Measurements from ENCODE around the gene SYK. TPM values are rescaled to one million over a fixed set of nuclear protein-coding genes. Genes with fewer than 3 reads are reported as not detected.

Gene SYK
- total RNA-seq, 2 donors from 2014 or later: 5.0 to 7.7 TPM

DNA sequence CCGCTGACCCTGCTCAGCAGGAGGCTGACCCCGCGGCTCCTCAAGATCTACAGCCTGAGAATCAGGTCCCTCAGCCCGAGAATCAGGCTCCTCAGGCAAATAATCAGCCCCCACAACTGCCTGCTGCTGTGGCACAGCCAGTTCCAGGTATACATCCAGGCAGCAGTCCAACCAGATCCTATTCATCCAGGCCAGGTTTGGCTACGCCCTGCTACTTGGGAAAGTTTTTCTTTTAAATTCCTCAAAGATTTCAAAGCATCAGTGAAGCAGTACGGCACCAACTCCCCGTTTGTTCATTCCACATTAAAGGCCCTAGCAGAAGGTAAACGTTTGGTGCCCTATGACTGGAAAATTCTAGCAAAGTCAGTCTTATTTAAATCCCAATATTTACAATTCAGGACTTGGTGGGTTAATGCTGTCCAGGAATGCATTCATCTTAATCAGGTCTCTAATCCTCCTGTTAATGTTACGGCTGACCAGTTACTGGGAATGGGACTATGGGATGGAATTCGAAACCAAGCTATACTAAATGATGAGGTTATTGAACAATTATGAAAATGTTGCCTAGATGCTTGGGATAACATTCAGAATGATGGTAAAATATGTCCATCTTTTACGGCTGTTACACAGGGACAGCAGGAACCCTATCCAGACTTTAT, 102.3 kb downstream of the SYK start:
- Mint-ChIP-seq H3K27ac (no peak overlapping the region), H3K27me3 (peaks cover 33% of the 10 kb centered on the region), H3K4me1 (peaks cover 3% of the 10 kb centered on the region), H3K4me3 (no peak overlapping the region), H3K36me3 (ENCODE audit: low read depth) (no peaks in the 10 kb centered on the region)
- DNase-seq: no peak
- no peak for ATAC-seq
- no peaks in the 10 kb centered on the region for H3K9me3 ChIP-seq (ENCODE audit: control insufficient read depth, low read length, poor library complexity, severe bottlenecking)

DNA sequence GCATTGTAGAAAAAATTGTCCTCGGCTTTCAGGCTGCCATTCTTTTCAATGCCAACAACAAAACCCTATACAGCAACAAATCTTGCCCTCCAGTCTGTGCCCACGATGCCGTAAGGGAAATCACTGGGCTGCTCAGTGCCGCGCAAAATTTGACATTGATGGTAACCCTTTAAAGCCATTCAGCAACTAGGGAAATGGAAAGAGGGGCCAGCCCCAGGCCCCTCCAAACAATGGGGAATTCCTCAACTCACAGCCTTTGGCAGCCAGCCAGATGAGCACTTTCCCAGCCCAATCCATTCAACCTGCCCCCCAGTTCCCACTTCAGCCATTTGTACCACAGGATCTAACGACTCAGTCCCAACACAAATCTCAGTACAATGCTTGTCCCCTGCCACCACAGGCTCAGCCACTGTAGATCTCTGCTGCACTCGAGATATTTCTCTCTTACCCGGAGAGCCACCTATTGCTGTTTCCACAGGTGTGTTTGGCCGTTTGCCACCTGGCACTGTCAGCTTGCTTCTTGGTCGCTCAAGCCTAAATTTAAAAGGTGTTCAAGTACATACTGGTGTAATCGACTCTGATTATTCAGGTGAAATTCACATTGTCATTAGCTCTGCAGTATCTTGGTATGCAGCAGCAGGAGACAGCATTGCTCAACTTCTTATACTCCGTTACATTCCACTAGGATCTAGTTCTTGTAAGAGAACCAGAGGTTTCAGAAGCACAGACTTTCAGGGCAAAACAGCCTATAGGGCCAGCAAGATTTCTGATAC, 103.3 kb downstream of the SYK start:
- Mint-ChIP-seq H3K4me1 (peaks cover 3% of the 10 kb centered on the region), H3K27me3 (peaks cover 33% of the 10 kb centered on the region), H3K4me3 (peak overlapping the region; percentile 41), H3K36me3 (ENCODE audit: low read depth) (no peaks in the 10 kb centered on the region), H3K27ac (no peak overlapping the region)
- H3K9me3 ChIP-seq (ENCODE audit: control insufficient read depth, low read length, poor library complexity, severe bottlenecking): no peaks in the 10 kb centered on the region
- ATAC-seq (no peak), DNase-seq (no peak)

DNA sequence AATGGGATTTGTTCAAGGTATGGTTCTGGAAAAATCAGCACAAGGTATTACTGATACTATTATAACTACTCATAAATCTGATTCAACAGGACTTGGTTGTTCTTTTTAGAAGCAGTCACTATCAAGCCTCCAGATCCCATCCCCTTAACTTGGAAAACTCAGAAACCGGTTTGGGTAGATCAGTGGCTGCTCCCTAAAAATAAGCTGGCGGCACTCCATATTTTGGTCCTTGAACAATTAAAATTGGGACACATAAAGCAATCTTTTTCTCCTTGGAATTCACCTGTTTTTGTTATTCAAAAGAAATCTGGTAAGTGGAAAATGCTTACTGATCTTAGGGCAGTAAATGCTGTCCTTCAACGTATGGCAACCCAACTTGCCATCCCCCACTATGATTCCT, 104.2 kb downstream of the SYK start:
- no peaks in the 10 kb centered on the region for H3K36me3 Mint-ChIP-seq (ENCODE audit: low read depth)
- no peak overlapping the region for H3K27ac Mint-ChIP-seq
- no peaks in the 10 kb centered on the region for H3K9me3 ChIP-seq (ENCODE audit: control insufficient read depth, low read length, poor library complexity, severe bottlenecking)
- ATAC-seq (no peak), DNase-seq (no peak)
- no peak overlapping the region for H3K4me3 Mint-ChIP-seq
- peaks cover 3% of the 10 kb centered on the region for H3K4me1 Mint-ChIP-seq
- H3K27me3 Mint-ChIP-seq: peaks cover 33% of the 10 kb centered on the region

DNA sequence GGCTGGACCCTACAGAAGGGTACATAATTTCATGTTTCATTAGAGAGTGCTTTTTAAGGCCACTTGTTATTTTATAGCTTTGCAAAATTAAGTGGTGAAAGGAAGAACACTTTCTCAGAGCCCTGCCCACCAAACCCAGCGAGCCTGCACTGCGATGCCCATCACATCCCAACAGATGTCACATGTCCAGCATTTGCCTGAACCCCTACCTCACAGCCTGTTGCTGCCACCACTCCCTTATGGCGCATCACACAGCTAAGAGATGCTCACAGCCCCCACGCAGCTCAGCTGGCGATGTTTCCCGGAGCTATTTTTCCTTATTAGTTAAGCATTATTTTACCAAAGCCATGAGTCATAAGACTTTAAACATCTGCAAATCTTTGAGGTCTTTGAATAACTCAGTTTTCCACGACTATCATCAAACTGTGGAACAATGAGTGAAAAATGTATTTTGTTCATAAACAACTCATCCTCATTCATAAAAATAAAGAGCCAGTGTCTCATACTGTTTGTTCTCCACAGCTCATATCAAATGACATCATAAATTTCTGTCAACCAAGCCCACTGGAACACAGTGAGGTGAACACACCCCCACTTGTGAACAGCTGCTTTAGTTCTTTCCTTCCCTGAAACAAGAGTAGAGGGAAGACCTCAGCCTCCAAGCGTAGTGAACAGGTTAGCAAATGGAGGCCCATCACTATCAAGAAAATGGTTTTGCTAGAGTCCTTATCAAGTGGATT, 104.9 kb downstream of the SYK start:
- no peak for DNase-seq
- Mint-ChIP-seq H3K36me3 (ENCODE audit: low read depth) (no peaks in the 10 kb centered on the region), H3K4me3 (no peak overlapping the region), H3K4me1 (peaks cover 3% of the 10 kb centered on the region), H3K27ac (no peak overlapping the region), H3K27me3 (peaks cover 33% of the 10 kb centered on the region)
- ATAC-seq: no peak
- H3K9me3 ChIP-seq (ENCODE audit: control insufficient read depth, low read length, poor library complexity, severe bottlenecking): no peaks in the 10 kb centered on the region

DNA sequence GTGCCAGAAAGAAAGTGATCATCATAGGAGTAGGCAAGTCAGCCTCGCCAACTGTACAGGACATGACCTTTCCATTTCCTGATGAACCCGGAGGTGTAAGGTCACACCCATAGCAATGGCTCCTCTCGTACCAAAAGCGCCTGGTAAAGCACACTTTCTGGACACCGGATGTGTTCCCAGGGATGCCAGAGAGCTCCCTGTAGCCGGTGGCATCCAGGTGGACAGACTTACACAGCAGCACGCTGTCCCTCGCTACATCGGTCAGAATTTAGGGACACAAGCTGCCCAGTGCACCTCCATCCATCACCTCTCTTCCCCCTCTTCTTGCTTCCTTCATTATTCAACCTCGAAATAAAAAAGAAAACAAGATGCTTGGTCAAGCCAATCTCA, 105.4 kb downstream of the SYK start:
- no peaks in the 10 kb centered on the region for H3K9me3 ChIP-seq (ENCODE audit: control insufficient read depth, low read length, poor library complexity, severe bottlenecking)
- peaks cover 33% of the 10 kb centered on the region for H3K27me3 Mint-ChIP-seq
- ATAC-seq (no peak), DNase-seq (no peak)
- no peak overlapping the region for H3K27ac Mint-ChIP-seq
- H3K36me3 Mint-ChIP-seq (ENCODE audit: low read depth): no peaks in the 10 kb centered on the region
- peaks cover 3% of the 10 kb centered on the region for H3K4me1 Mint-ChIP-seq
- H3K4me3 Mint-ChIP-seq: no peak overlapping the region

DNA sequence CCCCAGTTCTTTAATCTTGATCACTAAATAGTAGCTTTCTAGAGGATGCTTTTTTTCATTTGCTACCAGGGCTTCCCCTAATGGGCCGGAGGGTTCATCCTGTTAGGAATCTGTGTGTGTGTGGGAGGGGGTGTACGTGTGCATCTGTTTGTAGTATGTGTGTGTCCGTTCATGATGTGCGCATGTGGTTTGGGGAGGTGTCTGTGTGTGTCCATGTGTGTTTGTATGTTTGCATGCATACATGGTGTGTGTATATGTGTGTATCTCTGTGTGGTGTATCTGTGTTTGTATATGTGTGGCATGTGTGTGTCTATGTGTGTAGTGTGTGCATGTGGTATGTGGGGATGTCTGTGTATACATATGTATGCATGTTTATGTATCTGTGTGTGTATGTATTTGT, 106.2 kb downstream of the SYK start:
- ATAC-seq (no peak), DNase-seq (no peak)
- H3K9me3 ChIP-seq (ENCODE audit: control insufficient read depth, low read length, poor library complexity, severe bottlenecking): no peaks in the 10 kb centered on the region
- no peaks in the 10 kb centered on the region for H3K36me3 Mint-ChIP-seq (ENCODE audit: low read depth)
- peaks cover 33% of the 10 kb centered on the region for H3K27me3 Mint-ChIP-seq
- peaks cover 3% of the 10 kb centered on the region for H3K4me1 Mint-ChIP-seq
- no peak overlapping the region for H3K4me3 Mint-ChIP-seq
- H3K27ac Mint-ChIP-seq: peak overlapping the region; percentile 39

DNA sequence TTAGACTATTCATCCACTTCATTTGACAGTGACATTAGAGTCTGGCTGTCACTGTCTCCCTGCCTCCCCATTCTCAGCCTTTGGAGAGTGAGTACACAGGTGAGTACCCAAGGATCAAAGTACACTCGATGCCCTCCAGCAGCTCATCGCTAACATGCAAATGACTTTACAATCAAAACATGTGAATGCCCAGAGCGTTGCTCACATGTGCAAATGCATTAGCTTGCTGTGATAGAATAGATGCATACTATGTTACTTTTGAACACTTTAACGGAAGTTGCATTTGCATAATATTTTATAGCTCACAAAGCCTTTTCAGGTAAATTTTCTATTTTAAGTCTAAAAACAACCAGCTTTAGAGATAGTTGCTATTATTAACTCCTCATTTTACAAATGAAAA, 107.6 kb downstream of the SYK start:
- Mint-ChIP-seq H3K27ac (no peak overlapping the region), H3K27me3 (peaks cover 23% of the 10 kb centered on the region), H3K4me3 (no peak overlapping the region), H3K36me3 (ENCODE audit: low read depth) (no peaks in the 10 kb centered on the region), H3K4me1 (peaks cover 3% of the 10 kb centered on the region)
- ATAC-seq: no peak
- DNase-seq: no peak
- H3K9me3 ChIP-seq (ENCODE audit: control insufficient read depth, low read length, poor library complexity, severe bottlenecking): no peaks in the 10 kb centered on the region

DNA sequence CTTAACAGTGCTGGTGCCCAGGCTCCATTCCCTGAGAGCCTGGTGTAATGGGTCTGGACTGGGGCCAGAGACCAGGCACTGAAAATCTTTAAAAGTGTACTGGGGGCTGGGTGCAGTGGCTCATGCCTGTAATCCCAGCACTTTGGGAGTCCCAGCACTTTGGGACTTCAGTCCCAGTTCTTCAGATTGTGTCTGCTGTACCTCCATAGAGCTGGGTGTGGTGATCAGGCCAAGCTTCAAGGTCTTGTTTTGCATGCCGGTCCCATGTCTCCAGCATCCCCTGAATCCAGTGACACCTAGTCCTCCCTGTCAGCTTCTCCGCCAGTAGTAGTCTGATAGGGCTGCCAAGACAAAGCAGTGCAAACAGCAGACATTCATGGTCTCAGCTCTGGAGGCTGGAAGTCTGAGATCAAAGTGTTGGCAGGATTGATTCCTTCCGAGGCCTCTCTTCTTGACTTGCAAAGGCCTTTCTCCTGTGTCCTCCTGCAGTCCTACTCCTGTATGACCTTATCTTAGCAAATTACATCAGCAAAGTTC, 108.2 kb downstream of the SYK start:
- no peak overlapping the region for H3K4me3 Mint-ChIP-seq
- peaks cover 3% of the 10 kb centered on the region for H3K4me1 Mint-ChIP-seq
- no peak for ATAC-seq
- H3K9me3 ChIP-seq (ENCODE audit: control insufficient read depth, low read length, poor library complexity, severe bottlenecking): no peaks in the 10 kb centered on the region
- no peak overlapping the region for H3K27ac Mint-ChIP-seq
- no peak for DNase-seq
- H3K36me3 Mint-ChIP-seq (ENCODE audit: low read depth): no peaks in the 10 kb centered on the region
- peaks cover 21% of the 10 kb centered on the region for H3K27me3 Mint-ChIP-seq

DNA sequence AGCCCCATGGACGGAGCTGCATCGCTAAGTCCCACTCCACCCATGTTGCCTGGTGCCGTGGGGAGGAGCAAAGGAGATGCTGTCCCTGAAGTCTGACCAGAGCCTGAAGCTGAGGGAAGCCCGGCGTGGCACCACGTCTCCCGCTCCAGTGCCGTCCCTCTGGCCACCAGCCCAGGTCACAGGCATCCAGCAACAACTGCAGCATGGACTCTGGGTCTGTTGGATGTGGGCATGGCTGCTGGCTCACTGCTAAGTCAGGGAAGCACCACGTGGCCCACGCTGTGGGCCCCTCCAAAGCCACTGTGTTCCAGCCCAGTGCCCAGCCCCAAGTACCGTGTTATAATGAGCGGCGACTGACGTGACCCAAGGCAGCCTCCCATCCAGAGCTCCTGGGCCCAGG, 112.6 kb downstream of the SYK start:
- Mint-ChIP-seq H3K27ac (no peak overlapping the region), H3K27me3 (no peaks in the 10 kb centered on the region), H3K4me3 (no peak overlapping the region), H3K4me1 (no peaks in the 10 kb centered on the region), H3K36me3 (ENCODE audit: low read depth) (no peaks in the 10 kb centered on the region)
- DNase-seq (no peak), ATAC-seq (no peak)
- H3K9me3 ChIP-seq (ENCODE audit: control insufficient read depth, low read length, poor library complexity, severe bottlenecking): no peaks in the 10 kb centered on the region

DNA sequence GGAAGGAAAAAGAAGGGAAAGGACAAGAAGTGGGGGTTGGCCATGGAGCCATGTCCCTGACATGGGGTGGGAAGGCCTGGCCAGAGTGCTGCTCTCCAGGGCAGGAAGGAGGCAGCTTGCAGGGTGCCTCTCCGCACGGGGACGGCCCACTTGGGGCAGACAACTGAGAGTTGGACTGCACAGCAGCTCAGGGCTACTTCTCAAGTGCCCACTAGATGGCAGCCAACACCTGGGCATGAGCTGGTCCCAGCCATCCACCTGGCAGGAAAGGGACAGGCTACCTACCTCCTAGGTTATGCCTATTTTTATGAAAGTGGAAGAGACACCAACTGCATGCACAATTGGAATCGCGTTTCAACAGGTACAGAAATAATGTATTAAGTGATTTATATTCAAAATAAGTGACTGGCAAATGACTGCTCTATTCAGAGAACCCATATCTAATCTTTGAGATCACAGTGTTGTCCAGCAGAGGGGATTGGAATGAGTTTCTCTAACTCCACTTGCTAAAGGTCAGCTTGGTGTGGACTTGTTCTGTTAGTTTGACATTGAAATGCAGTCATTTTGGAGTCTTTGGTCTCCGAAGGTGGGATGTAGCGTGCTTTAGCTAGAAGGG, 113.4 kb downstream of the SYK start:
- H3K27me3 Mint-ChIP-seq: peaks cover 3% of the 10 kb centered on the region
- DNase-seq (peak; percentile 39 to 59 (median 52)), ATAC-seq (peak; percentile 98)
- peaks cover under 1% of the 10 kb centered on the region for H3K4me1 Mint-ChIP-seq
- no peak overlapping the region for H3K27ac Mint-ChIP-seq
- no peak overlapping the region for H3K4me3 Mint-ChIP-seq
- no peaks in the 10 kb centered on the region for H3K36me3 Mint-ChIP-seq (ENCODE audit: low read depth)
- no peaks in the 10 kb centered on the region for H3K9me3 ChIP-seq (ENCODE audit: control insufficient read depth, low read length, poor library complexity, severe bottlenecking)

DNA sequence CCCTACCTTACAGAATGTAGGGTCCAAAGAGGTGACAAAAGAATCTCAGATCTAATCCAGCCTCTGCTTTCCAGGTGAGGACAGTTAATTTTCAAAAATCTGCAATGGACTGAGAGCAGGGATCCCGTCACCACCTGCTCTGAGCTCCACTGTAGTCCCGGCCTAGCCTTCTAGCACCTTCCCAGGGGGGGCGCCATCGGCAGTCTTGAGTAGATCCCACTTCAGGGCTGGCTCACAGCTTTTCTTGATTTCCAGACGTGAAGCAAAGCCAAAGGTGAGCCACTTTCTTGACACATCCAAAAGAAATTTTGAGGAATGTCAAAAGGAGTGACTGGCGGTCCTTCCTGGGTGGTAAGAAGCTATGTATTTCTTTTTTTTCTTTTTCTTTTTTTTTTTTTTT, 114.1 kb downstream of the SYK start:
- ATAC-seq (no peak), DNase-seq (no peak)
- Mint-ChIP-seq H3K27ac (no peak overlapping the region), H3K4me1 (peaks cover 4% of the 10 kb centered on the region), H3K27me3 (peaks cover 6% of the 10 kb centered on the region), H3K4me3 (no peak overlapping the region), H3K36me3 (ENCODE audit: low read depth) (peaks cover 4% of the 10 kb centered on the region)
- H3K9me3 ChIP-seq (ENCODE audit: control insufficient read depth, low read length, poor library complexity, severe bottlenecking): no peaks in the 10 kb centered on the region

DNA sequence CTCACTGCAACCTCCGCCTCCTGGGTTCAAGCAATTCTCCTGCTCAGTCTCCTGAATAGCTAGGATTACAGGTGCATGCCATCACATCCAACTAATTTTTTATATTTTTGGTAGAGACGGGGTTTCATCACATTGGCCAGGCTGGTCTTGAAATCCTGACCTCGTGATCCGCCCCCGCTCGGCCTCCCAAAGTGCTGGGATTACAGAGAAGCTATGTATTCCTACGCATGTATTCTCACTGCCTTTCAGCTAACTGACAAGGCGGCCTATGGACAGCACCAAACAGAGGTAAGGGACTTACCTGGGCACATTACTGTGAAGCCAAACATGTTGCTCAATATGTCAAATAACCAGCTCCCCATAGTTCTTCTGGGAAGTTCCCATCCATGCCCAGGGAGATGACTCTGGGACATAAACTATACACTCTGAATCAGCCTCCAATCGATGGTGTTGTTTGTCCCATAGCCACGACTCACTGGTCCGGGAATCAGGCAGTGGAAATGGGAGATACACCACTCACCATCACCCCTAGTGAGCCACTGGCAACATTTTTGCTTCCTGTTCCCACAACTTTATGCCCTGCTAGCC, 114.6 kb downstream of the SYK start:
- ATAC-seq (no peak), DNase-seq (no peak)
- no peak overlapping the region for H3K27ac Mint-ChIP-seq
- H3K9me3 ChIP-seq (ENCODE audit: control insufficient read depth, low read length, poor library complexity, severe bottlenecking): no peaks in the 10 kb centered on the region
- H3K4me1 Mint-ChIP-seq: peaks cover 4% of the 10 kb centered on the region
- peaks cover 4% of the 10 kb centered on the region for H3K36me3 Mint-ChIP-seq (ENCODE audit: low read depth)
- no peak overlapping the region for H3K4me3 Mint-ChIP-seq
- H3K27me3 Mint-ChIP-seq: peaks cover 6% of the 10 kb centered on the region

DNA sequence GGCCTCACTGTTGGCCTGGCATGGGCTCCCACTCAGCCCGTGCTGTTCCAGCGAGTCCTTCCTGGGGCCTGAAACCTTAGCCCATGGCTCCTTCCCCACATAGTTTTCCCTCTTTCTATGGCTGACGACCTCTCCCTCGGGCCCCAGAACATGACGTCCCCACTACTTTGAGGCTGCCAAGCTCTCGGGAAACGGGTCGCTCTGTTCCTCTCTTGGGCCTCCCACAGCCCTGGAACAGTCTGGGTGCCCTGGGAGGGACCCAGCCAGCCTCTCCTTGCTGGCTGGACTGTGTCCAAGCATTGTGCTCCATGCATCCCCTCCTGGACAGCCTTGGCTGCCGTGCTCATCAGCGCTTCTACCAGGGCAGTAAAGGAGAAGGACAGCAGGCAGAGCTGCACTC, 118.3 kb downstream of the SYK start:
- DNase-seq (no peak), ATAC-seq (no peak)
- H3K27ac Mint-ChIP-seq: no peak overlapping the region
- H3K4me3 Mint-ChIP-seq: no peak overlapping the region
- H3K36me3 Mint-ChIP-seq (ENCODE audit: low read depth): peaks cover 9% of the 10 kb centered on the region
- H3K4me1 Mint-ChIP-seq: peaks cover 4% of the 10 kb centered on the region
- H3K27me3 Mint-ChIP-seq: peaks cover 33% of the 10 kb centered on the region
- H3K9me3 ChIP-seq (ENCODE audit: control insufficient read depth, low read length, poor library complexity, severe bottlenecking): no peaks in the 10 kb centered on the region

Data from T-helper 17 cell (primary cell).